ENCODE measurements around the gene FMOD. TPM values are rescaled to one million over a fixed set of nuclear protein-coding genes. Genes with fewer than 3 reads are reported as not detected.

The FMOD gene
- total RNA-seq, 1 experiment from 2014 or later: not detected

GRCh38 chr1:203360547-203361185 lies 9.7 kb upstream of the FMOD start:
- no peak overlapping the region for H3K4me2 ChIP-seq
- POLR2A ChIA-PET (ENCODE audit: unreplicated experiment): interaction anchor here (0.7 kb wide), 1 partner anchor 144 kb away, joined by 4 read pairs; no protein-coding TSS in a partner anchor
- CTCF ChIA-PET: no interaction called here

GRCh38 chr1:203359010-203359571 lies 8.2 kb upstream of the FMOD start:
- H3K4me3 ChIP-seq: no peak overlapping the region
- no peaks in the 10 kb centered on the region for H3K36me3 ChIP-seq (ENCODE audit: low read depth)
- H3K4me2 ChIP-seq: no peak overlapping the region
- H3K9me3 ChIP-seq (ENCODE audit: insufficient read depth, low read depth): no peaks in the 10 kb centered on the region
- intact Hi-C loops (cut with micrococcal nuclease; ENCODE audit: unreplicated experiment): no loop called here
- no peaks in the 10 kb centered on the region for H3K9me2 ChIP-seq (ENCODE audit: insufficient read depth)
- no peak overlapping the region for H3K27ac ChIP-seq
- H3K27me3 ChIP-seq (ENCODE audit: insufficient read depth, low read depth): peaks cover 91% of the 10 kb centered on the region
- no peaks in the 10 kb centered on the region for H4K20me1 ChIP-seq (ENCODE audit: insufficient read depth)
- no peak for DNase-seq
- no peaks in the 10 kb centered on the region for H3F3A ChIP-seq (ENCODE audit: insufficient read depth, low read depth)
- H3K4me1 ChIP-seq (replicated peaks; ENCODE audit: insufficient read depth): no peaks in the 10 kb centered on the region
- H2AFZ ChIP-seq: no peak overlapping the region
- TF ChIP-seq EZH2 (IDR thresholded peaks at IDR 0.05; ENCODE audit: low read depth) (no peak), CTCF (conservative IDR thresholded peaks at IDR 0.05) (no peak)
- ChIA-PET CTCF (no interaction called here), POLR2A (ENCODE audit: unreplicated experiment) (no interaction called here)
- BruUV-seq (replicated peaks): no TSS peak
- no peaks in the 10 kb centered on the region for H3K79me2 ChIP-seq (ENCODE audit: low read depth)

More at GRCh38 chr1:203360547-203361185, 9.7 kb upstream of the FMOD start:
- no peak for TF ChIP-seq EZH2 (IDR thresholded peaks at IDR 0.05; ENCODE audit: low read depth)
- no peak for TF ChIP-seq CTCF (conservative IDR thresholded peaks at IDR 0.05)
- Histone ChIP-seq H3K27me3 (ENCODE audit: insufficient read depth, low read depth) (peaks cover 92% of the 10 kb centered on the region), H3K27ac (no peak overlapping the region), H3K79me2 (ENCODE audit: low read depth) (no peaks in the 10 kb centered on the region), H3F3A (ENCODE audit: insufficient read depth, low read depth) (no peaks in the 10 kb centered on the region), H3K4me1 (replicated peaks; ENCODE audit: insufficient read depth) (no peaks in the 10 kb centered on the region), H3K36me3 (ENCODE audit: low read depth) (no peaks in the 10 kb centered on the region), H3K4me3 (no peak overlapping the region), H4K20me1 (ENCODE audit: insufficient read depth) (no peaks in the 10 kb centered on the region), H2AFZ (no peak overlapping the region), H3K9me3 (ENCODE audit: insufficient read depth, low read depth) (no peaks in the 10 kb centered on the region), H3K9me2 (ENCODE audit: insufficient read depth) (no peaks in the 10 kb centered on the region)
- no TSS peak for BruUV-seq (replicated peaks)
- no peak for DNase-seq
- intact Hi-C loops (cut with micrococcal nuclease; ENCODE audit: unreplicated experiment): no loop called here

GRCh38 chr1:203354246-203354645 lies 3.3 kb upstream of the FMOD start:
- H3K4me3 ChIP-seq: no peak overlapping the region
- peaks cover 91% of the 10 kb centered on the region for H3K27me3 ChIP-seq (ENCODE audit: insufficient read depth, low read depth)
- no peak overlapping the region for H3K27ac ChIP-seq
- no peaks in the 10 kb centered on the region for H3K36me3 ChIP-seq (ENCODE audit: low read depth)
- POLR2A ChIA-PET (ENCODE audit: unreplicated experiment): no interaction called here
- CTCF ChIA-PET: no interaction called here
- no peak overlapping the region for H3K4me2 ChIP-seq
- TF ChIP-seq EZH2 (IDR thresholded peaks at IDR 0.05; ENCODE audit: low read depth) (no peak), CTCF (conservative IDR thresholded peaks at IDR 0.05) (no peak)
- BruUV-seq (replicated peaks): no TSS peak
- H2AFZ ChIP-seq: no peak overlapping the region
- H3K79me2 ChIP-seq (ENCODE audit: low read depth): no peaks in the 10 kb centered on the region
- intact Hi-C loops (cut with micrococcal nuclease; ENCODE audit: unreplicated experiment): no loop called here
- no peaks in the 10 kb centered on the region for H3K9me3 ChIP-seq (ENCODE audit: insufficient read depth, low read depth)
- no peaks in the 10 kb centered on the region for H3F3A ChIP-seq (ENCODE audit: insufficient read depth, low read depth)
- no peaks in the 10 kb centered on the region for H3K9me2 ChIP-seq (ENCODE audit: insufficient read depth)
- no peaks in the 10 kb centered on the region for H4K20me1 ChIP-seq (ENCODE audit: insufficient read depth)
- no peaks in the 10 kb centered on the region for H3K4me1 ChIP-seq (replicated peaks; ENCODE audit: insufficient read depth)
- no peak for DNase-seq

All from PC-9 (cell line).